Stimulated activated CD4-positive, alpha-beta T cell treated with anti-CD3 and anti-CD28 coated beads, Interleukin-1b, Interleukin-23, amount 100 ng/mL, for 24 hours (primary cell): ENCODE data around the gene BRD2.
"Not testable (repeated sequence)": the region's sequence is repeated elsewhere in the genome, so short reads cannot be mapped to it uniquely, and the experiment has no call there.

Source experiments
- DNase-seq, 4 experiments: peaks; one replicate each; pipeline ENCODE4 v3.0.0-alpha.2; 2020; ENCODE audit warnings: low read depth in 4 of 4, low spot score in 1 of 4

BRD2 gene

DNA sequence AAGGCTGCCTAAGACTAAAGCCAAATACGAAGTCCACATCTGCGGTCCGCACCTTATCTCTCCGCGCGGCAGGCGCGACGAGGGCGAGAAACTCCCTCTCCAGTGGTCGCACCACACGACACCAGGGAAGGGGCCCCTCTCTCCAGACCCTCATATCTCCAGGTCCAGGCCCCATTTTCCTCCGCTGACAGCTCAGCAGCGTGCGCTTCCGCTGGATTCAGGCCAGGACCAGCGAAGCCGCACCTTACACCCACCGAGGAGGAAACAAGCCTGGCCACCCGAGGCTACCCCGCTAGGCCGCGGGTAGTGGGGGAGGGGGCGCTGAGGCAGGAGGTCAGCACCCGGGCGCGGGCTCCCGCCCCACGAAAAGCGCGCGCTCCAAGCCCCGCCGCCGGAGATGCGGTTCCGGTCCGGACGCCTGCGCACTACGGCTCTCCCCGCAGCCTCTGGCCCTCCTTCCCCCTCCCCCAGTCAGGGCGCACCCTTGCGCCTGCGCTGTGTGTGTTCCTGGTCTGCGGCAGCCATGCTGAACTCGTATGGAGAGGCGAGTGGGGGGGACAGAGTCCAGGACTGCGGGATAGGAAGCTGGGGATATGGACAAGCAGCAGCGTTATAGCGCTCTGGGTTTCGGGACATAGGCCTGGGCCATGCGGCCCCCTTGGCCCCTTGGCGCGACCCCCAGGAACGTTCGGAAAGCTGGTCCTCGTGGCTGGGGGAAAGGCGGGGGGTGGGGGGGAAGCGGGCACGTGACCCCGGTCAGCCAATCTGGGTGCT is at the start of gene BRD2:
BRD2 (plus strand) TSS at position 502 of the 774 bp plus-strand sequence. CDS start 4,305 bp downstream, outside the sequence.
- peak; percentile 85 to 94 (median 90) for DNase-seq

DNA sequence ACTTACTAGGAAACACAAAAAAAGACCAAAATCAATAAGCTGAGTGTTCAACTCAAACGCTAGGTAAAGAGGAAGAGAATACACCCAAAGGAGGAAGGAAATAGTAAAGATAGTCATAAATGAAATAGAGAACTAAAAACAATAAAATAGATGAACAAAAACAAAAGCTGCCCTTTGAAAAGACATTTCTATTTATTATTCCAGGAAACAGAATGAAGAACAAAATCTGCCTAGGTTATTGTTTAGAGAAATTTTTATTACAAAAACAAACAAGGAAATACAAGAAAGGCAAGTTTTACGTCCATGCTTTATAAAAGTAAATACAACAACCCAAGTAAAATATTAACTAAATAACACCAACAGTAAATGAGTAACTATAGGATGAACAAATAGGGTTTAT is 47.7 kb upstream of the BRD2 start:
- no peak for DNase-seq

DNA sequence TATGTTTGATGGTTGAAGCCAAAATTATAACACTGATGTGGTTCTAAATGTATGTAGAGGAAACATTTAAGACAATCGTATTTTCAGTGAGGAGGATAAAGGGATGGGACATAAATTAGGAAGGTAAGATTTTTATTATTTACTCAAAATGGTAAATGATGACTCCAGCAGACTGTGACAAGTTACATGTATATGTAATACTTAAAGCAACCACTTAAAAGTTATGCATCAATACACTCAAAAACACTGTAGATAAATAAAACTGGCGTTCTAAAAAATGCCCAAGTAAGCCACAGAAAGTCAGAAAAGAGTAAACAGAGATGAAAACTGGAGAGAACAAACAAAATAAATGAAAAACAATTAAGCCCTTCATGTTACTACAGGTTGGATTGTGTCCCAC is 46.3 kb upstream of the BRD2 start:
- DNase-seq, result no peak

DNA sequence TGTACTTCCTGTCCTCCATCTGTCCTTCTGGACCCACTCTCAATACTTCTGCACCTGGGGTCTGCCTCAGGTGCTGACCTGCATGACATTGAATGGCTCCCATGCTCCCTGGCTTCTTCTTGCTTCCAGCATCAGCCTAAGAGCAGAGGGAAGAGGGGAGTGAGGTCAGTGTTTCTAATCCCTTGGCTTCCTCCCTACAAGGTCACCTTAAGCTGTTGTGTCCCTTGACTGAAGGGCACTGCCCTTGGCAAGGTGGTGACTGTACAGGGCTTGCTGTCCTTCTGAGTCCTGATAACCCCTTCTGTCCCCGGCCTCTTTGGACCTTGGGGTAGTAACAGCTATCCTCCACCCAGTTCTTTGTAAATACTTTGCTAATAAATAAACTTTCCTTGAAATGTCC is 37.2 kb upstream of the BRD2 start:
- DNase-seq, result no peak

DNA sequence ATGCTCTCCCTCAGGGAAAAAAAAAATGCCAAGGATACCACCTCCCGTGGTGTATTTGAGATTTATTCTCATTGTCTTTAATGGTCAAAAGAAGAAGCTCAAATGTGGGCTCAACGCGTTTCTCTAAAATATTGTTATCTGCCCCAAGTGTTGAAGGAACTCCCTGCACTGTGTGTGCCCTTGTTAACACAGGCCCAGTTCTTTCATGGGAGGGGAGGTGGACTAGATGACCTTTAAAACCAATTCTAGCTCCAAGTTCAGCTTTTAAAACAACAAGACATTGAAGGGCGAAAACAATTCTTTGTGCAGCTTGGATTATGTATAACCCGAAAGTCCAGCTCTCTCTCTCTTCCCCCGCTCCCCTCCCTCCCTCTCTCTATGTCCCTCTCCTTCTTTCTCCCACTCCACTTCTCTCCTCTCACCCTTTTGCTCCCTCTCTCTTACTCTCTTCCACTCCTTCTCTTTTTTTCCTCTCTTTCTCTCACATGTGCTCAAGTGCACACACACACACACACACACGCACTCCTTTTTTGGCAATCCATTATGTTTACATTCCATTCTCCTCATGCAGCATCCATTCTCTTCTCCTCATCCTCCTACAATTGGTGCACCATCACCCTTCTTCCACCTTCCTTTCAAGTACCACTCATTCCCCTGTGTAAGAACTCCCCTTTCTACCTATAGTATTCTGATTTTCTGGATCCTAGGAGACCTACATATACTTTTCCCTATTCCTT is 36.1 kb upstream of the BRD2 start:
- no peak for DNase-seq

DNA sequence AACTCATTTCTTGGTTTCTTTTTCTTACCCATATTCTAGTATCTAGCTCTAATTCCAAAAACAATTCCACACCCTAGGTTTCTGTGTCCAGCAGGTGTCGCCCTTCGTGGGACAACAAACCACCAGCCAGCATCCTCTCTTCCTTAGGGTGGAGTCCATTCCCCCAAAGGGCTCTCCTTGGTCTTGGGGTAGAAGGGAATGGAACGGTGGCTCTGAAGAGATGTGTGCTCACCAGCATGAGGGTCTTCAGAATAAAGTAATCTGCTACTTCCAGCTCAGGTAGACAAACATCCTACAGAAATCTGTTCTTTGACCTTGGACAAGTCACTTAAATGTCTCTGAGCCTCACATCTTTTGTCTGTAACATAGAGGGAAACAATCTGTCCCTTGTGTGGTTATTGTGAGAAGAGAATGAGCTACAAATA is 34.7 kb upstream of the BRD2 start:
- DNase-seq, result peak; percentile 58 to 65 (median 62)

DNA sequence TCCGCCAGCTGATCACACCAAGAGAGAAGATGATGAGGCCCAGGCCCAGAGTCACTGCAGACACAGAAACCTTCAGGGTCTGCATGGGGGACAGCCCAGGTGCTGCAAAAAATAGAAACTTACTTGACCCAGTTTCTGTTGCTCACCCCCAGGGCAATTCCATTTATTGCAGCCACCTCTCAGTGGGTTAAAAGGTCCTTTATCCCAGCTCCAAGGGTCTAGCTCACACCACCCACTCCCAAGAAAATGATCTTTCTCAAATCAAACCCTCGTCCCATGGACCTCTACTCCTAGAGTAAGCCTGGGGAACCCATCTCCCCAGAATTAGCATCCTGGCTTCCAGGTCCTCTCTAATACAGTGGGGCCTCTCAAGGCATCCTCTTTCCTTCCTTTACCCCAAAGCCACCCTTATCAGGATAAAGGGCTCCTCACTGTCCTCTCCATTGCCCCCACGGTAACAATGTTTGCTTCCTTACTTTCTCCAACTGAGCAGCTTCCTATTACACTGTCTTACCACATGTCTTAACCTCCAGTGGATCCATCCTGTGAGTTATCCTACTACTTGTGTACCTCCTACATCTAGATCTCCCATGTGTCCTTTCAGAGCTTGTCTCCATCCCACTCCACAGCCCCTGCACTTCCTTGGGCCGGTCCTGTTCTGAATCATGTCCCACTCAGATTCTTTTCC is 32.7 kb upstream of the BRD2 start:
- DNase-seq, result no peak

DNA sequence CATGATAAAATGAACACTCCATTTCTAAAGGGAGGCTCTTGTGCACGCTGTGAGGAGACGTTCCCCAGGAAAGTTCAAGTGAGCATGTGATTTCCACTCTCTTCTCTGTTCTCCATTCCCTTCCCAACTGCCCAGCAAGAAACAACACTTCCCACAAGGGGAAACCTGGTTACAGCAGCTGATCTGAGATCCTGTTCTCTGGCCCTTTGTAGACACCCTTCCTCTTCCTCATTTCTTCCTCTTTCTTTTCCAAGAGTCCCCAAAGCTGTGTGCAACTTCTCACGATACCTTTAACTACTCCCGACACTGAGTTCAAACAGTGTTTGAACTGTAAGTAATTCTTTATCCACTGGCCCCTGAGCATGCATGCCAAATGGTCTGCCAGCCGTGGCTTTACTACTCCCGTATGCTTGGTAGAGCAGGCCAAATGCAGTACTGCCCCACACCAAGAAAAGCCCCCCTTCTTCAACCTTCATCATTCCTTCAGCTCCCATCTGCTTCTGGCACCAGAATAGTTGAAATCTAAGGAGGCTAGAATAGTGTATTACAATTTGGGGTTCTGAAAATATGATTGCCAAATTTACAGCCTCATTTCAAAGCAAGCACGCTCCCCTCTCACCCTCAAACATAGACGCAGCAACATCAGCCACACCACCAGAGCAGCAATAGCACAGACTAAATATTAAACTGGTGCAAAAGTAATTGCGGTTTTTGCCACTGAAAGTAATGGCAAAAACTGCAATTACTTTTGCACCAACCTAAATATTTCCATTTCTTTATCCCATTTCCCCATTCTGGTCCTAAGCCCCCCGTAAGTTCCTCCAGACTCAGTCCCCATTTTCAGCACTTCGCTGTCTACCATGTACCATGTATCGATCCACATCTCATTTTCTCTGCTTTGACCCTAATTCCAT is 31.9 kb upstream of the BRD2 start:
- no peak for DNase-seq

DNA sequence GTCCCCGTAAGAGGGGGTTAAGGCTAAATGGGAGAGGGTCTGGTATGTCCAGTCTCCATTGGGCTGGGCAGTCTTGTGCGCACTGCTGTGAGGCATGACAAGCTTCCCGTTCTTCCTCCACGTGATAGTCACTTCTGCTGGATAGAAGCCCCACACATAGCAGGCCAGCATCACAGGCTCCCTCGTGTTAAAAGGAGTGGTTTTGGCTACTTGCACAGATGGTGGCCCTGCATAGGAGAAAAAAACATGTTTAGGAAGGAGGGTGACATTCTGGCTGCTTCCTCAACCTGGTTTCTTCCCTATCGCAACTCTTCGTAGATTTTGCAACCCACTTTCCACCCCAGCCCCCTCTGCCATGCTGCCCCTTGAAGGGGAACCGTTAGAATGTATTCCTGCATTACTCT is 31.2 kb upstream of the BRD2 start:
- DNase-seq, result no peak

DNA sequence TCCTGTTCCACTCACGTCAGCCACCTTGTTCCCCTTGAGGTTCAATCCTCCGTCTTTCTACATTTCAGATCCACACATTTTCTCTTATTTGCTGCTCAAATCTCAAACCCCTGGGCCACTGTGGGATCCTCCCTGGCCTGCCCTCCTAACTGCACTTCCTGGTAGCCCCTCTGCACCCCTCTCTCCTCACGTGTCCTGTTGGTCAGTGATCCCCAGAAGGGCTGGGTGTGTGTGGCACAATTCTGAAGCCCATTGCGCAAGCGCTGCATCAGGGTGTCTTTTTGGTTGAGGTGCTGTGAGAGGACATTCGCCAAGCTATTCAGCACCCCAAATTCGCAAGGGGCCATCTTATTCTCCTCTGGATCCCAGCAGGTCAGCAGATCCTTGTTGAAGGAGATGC is 29.9 kb upstream of the BRD2 start:
- no peak for DNase-seq

DNA sequence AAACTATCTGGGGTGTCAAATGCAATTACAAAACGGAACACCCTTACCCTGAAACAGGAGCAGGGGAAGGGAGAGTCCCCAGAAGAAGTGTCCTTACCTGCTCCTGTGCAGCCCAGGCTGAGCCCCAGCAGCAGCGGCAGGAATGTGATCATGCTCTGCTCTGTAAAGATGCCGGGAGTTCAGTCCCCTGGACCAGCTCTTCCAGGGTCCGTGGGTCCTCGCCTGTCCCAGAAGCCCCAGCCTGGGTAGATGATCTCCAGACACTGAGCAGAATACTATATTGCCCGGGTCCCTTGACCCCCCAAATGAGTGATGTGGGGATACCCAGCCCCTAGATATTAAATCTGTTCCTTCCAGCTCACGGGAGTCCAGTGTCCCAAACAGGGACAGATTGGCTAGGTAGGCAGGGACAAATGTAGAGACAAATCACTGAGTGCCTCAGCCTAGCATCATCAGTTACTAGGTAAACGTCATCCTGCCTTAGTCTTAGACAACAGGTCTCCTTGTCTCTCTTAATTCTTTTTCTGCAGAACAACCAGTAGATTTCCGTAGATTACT is 27.7 kb upstream of the BRD2 start, which contains the start of gene HLA-DMB:
HLA-DMB (minus strand) TSS at position 373 of the 558 bp plus-strand sequence; CDS start at position 152, 221 bp downstream.
- no peak for DNase-seq

DNA sequence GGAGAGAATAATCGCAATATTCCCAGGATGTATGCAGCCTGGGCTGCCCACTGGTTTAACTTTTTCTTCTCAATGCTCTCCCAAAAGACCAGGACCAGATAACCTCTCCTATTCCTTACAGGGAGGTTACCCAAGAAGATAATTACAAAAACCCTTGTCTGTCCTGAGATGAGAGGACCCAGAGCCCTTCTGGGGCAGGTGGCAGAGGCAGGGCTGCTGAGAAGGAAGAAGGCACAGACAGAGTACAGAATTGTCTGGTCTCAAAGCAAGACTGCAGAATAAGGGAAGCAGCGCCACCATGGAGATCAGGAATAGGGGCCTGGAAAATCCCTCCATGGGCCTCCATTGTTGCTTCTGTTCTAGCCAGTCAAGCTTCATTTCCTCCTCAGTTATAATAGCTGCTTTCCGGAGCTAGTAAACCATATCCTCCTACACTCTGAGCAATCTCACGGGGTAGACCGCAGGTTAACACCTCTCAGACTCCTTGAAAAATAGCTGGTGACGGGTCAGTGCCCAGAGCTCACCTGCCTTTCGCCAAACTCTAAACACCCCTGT is 27.1 kb upstream of the BRD2 start:
- DNase-seq, result peak in 2 of 4 experiments; percentile 10 to 35

DNA sequence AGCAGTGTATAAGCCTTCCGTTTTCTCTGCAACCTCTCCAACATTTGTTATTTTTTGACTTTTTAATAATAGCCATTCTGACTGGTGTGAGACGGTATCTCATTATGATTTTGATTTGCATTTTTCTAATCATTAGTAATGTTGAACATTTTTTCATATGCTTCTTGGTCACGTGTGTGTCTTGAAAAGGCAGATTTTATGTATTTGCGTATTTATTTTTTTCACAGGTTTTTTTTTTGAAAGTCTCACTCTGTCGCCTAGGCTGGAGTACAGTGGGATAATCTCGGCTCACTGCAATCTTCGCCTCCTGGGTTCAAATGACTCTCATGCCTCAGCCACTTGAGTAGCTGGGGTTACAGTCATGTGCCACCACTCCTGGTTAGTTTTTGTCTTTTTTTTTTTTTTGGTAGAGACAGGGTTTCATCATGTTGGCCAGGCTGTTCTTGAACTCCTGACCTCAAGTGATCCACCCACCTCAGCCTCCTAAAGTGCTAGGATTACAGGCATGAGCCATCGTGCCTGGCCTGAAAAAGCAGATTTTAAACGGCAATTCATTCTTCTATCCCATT is 25.8 kb upstream of the BRD2 start:
- not testable (repeated sequence) for DNase-seq

DNA sequence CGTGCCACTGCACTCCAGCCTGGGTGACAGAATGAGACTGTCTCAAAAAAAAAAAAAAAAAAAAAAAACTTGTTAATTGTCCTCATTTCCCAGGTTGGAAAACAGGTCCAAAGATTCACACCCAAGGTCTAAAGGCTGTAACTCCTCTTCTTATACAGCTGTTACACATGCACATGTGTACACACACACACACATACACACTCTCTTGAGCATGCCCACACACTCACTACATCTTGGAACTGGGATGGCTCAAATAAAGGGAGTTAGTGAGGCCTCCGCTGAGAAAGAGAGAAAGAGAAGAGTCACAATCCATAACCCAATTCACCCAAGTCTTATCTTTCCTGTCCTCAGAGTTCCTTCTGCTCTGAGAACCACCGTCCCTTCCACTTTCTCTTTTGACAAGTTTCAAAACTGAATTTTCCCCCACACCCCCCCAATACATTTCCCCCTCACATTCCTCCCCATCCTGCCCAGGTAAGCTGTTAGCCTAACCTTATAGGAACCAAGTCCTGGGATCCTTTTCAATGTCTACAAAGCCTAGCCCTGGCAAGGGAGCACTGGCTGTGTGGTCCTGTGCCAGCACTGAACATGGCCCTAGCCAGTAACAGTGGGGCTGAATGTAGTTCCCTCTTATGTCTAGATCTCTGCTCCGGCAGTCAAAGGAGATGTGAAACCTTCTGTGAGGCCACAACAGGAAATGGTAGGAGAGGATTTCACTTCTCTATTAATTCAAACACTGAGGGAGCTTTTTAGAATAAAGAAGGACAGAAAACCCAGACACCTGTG is 24.3 kb upstream of the BRD2 start:
- no peak for DNase-seq

DNA sequence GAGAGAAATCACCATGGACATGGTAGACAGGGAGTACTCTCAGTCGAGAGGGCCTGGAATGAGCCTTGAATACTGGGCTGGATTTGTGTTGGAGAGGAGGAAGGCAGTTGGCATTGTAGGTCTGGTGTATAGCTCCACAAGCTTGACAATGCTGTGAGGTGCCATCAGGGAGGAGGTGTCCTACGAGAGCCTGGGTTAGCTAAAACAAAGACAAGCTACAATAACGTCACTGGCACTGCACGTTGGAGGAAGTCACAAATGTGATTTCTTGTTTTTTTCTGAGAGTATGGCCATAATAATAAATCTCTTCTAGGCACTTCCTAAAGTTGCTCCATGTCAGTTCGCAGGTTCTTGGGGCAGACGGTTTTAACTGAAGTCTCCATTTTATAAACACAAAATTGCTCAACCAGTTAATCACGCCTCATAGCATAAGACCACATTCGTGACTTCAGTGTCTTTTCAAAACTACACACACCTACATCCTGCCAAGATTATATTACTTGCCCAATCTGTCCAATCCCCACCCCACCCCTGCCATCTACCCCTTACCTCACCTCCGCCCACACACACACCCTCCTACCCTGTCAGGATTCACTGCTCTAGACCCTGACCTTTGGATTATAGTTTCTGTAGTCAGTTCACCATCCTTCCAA is 23.2 kb upstream of the BRD2 start:
- DNase-seq, result no peak

DNA sequence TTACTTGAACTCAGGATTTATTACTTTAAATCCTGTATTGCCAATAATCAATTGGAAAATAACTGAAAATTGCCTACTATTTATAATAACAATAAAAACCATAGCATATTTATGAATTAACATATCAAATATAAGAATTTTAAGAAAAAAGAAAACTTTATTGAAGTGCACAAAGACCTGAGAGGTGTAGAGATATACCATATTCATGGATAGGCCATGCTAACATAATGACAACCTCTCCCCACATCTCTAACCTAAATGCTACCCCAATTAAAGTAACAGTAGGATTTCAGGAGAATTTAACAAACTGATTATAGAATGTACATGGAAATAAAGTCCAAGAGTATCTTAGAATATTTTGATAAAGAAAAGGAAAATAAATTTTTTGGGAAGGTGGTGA is 22.4 kb upstream of the BRD2 start:
- DNase-seq, result no peak

DNA sequence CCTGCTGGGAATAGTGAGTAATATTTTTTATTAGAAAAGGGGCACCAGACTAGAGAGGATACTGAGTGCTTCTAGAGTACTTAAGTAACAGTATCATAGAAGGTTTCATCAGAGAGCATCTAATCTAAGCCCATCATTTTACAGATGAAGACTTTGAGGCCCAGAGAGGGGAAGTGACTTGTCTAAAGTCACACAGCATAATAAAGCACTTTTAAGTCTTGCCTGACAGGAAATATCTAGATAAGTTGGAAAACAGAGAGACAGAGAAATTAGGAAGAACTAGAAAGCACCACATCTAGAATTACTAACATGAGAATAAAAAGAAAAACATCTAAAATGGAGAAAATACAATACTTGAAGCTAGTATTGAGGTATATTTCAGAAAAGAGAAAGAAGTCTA is 21.5 kb upstream of the BRD2 start:
- DNase-seq, result no peak
